K562 (cell line): ENCODE measurements around the gene TMEM132C. TPM values are rescaled to one million over a fixed set of nuclear protein-coding genes. Genes with fewer than 3 reads are reported as not detected.

Experiments
- ATAC-seq: fragments of 200-7000 bp; cut with Tn5 transposase; 3 replicates; pipeline ENCODE4 v1.9.1; 2020; ENCODE audit warnings: moderate library complexity
- BruUV-seq: library from RNA; stranded (reverse); fragments of 400-500 nt; replicated peaks from 2 replicates; lab custom pipeline; 2021; lab: Mats Ljungman, UMichigan
- CTCF ChIA-PET: fragments of 300-600 bp; formaldehyde crosslinking; extraction: SDS; loops from one replicate; lab custom pipeline; 2021; ENCODE audit warnings: low intra/inter-chr PET ratio; lab: Yijun Ruan, JAX
- POLR2A ChIA-PET: fragments of 300-600, 350-650 bp; sonication (Branson Sonifier 250); formaldehyde crosslinking; extraction: SDS; loops from one replicate; lab custom pipeline; 2021; ENCODE audit warnings: antibody characterized with exemption, inconsistent platforms; lab: Yijun Ruan, JAX
- DNase-seq, 4 experiments: peaks; one replicate each; pipeline versions ENCODE4 v3.0.0 to v3.0.0-alpha.2; 2011 to 2018; ENCODE audit warnings: low spot score in 3 of 4, mixed read lengths in 3 of 4; ENCODE audit errors: extremely low read depth in 1 of 4
- FAIRE-seq: peaks from 2 replicates; lab custom pipeline; 2011; peaks lifted over from hg19 to GRCh38; lab: Jason Lieb, UNC
- H2AFZ ChIP-seq: 2 replicates; pipeline ENCODE4 v1.6.0; 2011; ENCODE audit warnings: low read depth, low read length, control low read depth, inconsistent platforms
- H3K27ac ChIP-seq: fragments of 200-600 bp; 3 replicates; pipeline ENCODE4 v1.8.0; 2011; ENCODE audit warnings: low read depth, mild to moderate bottlenecking, control low read depth, inconsistent platforms, low read length, moderate library complexity, mixed read lengths; ENCODE audit errors: extremely low read depth
- H3K27me3 ChIP-seq, 2 experiments: fragments of 300-600 bp in 1 of 2; 2 replicates in 1 of 2; 3 replicates in 1 of 2; pipeline versions ENCODE4 v1.6.0 to v1.8.0; 2011; ENCODE audit warnings: inconsistent platforms in 2 of 2, low read length in 2 of 2, mild to moderate bottlenecking in 1 of 2, mixed read lengths in 1 of 2, moderate library complexity in 1 of 2; ENCODE audit not compliant: control insufficient read depth in 2 of 2, insufficient read depth in 2 of 2
- H3K36me3 ChIP-seq: fragments of 300-600 bp; 3 replicates; pipeline ENCODE4 v1.8.0; 2011; ENCODE audit warnings: mild to moderate bottlenecking, low read length, inconsistent platforms; ENCODE audit not compliant: control insufficient read depth, insufficient read depth
- H3K4me1 ChIP-seq, 2 experiments: fragments of 200-600 bp in 1 of 2; replicated peaks in 1 of 2; 2 replicates in 1 of 2; 3 replicates in 1 of 2; pipeline versions ENCODE4 v1.5.1 to v1.8.0; 2011; ENCODE audit warnings: inconsistent platforms in 2 of 2, low read length in 2 of 2, mild to moderate bottlenecking in 1 of 2, mixed read lengths in 1 of 2, moderate library complexity in 1 of 2; ENCODE audit not compliant: control insufficient read depth in 2 of 2, insufficient read depth in 2 of 2
- H3K4me2 ChIP-seq: 2 replicates; pipeline ENCODE4 v1.6.1; 2011; ENCODE audit warnings: low read length, control low read depth, inconsistent platforms, mixed read lengths; ENCODE audit not compliant: insufficient read depth
- H3K4me3 ChIP-seq: fragments of 200-600 bp; sonication (generic), shearing (Covaris generic); 2 replicates; pipeline ENCODE4 v1.5.1; 2016; ENCODE audit warnings: control low read depth, inconsistent platforms
- H3K79me2 ChIP-seq: fragments of 200-600 bp; 3 replicates; pipeline ENCODE4 v1.8.0; 2011; ENCODE audit warnings: low read length, inconsistent platforms; ENCODE audit not compliant: control insufficient read depth, insufficient read depth
- H3K9ac ChIP-seq, 2 experiments: 2 replicates each; pipeline versions ENCODE4 v1.6.0 to v1.6.1; 2011; ENCODE audit warnings: low read depth in 2 of 2, low read length in 2 of 2, control low read depth in 1 of 2, inconsistent platforms in 1 of 2, mild to moderate bottlenecking in 1 of 2, mixed read lengths in 1 of 2; ENCODE audit not compliant: insufficient read depth in 1 of 2
- H3K9me1 ChIP-seq: one replicate; pipeline ENCODE4 v1.6.0; 2011; ENCODE audit warnings: inconsistent platforms, mild to moderate bottlenecking, low read length, moderate library complexity; ENCODE audit not compliant: control insufficient read depth, insufficient read depth
- H3K9me3 ChIP-seq: replicated peaks from 2 replicates; pipeline ENCODE4 v1.5.1; 2011; ENCODE audit warnings: low read depth, low read length, inconsistent platforms; ENCODE audit not compliant: control insufficient read depth, insufficient read depth
- H4K20me1 ChIP-seq: replicated peaks from 2 replicates; pipeline ENCODE4 v1.6.1; 2011; ENCODE audit warnings: low read length, inconsistent platforms, mixed read lengths; ENCODE audit not compliant: control insufficient read depth, insufficient read depth
- GABPB2 ChIP-seq: fragments of 250-450 bp; sonication (Bioruptor Pico); conservative IDR thresholded peaks from 2 replicates; pipeline ENCODE4 v1.5.1; 2021; ENCODE audit warnings: mild to moderate bottlenecking
- ILF3 ChIP-seq: fragments of 450-650 bp; IDR thresholded peaks from 2 replicates; pipeline ENCODE4 v1.6.1; 2018; ENCODE audit warnings: antibody characterized with exemption, mild to moderate bottlenecking, moderate library complexity, borderline replicate concordance
- ZNF407 ChIP-seq: fragments of 450-650 bp; IDR thresholded peaks from 2 replicates; pipeline ENCODE4 v1.6.1; 2016; ENCODE audit warnings: low read depth
- WGBS: fragments of 100-300 bp; shearing (Covaris generic); methylation state at CpG from one replicate; pipeline ENCODE4 v1.1.6; 2016; ENCODE audit warnings: low coverage, mixed read lengths; ENCODE audit not compliant: insufficient coverage; ENCODE audit errors: missing lambda C conversion rate; 5-methylcytosine and 5-hydroxymethylcytosine counted together
- in situ Hi-C: fragments of 300-500 bp; cut with MboI; formaldehyde crosslinking; loops from 4 replicates; pipeline ENCODE4 v1.15.0; 2018; ENCODE audit warnings: inconsistent platforms, mixed read lengths
- intact Hi-C: fragments of 100-400 bp; cut with micrococcal nuclease; formaldehyde crosslinking; loops from 2 replicates; pipeline ENCODE4 v1.14.2; 2022
- polyA plus RNA-seq, 8 experiments: library from polyadenylated mRNA; depleted of rRNA in 4 of 8; stranded (reverse) in 5 of 8; unstranded in 3 of 8; fragments of >200 nt; fragmentation: Nextera tagmentation in 2 of 8; fragmentation: Illumina TruSeq in 1 of 8; extraction: Ambion mirVana in 2 of 8; extraction: Trizol in 1 of 8; gene quantifications; 2 replicates each; pipeline versions ENCODE4 v1.2.1 to v1.2.3, GENCODE V29; 2011 to 2014; ENCODE audit warnings: inconsistent platforms in 1 of 8, missing spikeins in 1 of 8
- total RNA-seq, 7 experiments: library from RNA; depleted of rRNA in 6 of 7; stranded (reverse); fragments of >200 nt in 6 of 7; fragmentation: Illumina TruSeq in 2 of 7; extraction: Trizol in 2 of 7; gene quantifications; 2 replicates each; pipeline versions ENCODE4 v1.2.1 to v1.2.3, GENCODE V29; 2011 to 2021; ENCODE audit warnings: low replicate concordance in 1 of 7

The TMEM132C gene
- total and polyA plus RNA-seq, 9 of the 15 experiments (the other 6 are each of a cell fraction or from before 2014, with no cell fraction given) = not detected

DNA sequence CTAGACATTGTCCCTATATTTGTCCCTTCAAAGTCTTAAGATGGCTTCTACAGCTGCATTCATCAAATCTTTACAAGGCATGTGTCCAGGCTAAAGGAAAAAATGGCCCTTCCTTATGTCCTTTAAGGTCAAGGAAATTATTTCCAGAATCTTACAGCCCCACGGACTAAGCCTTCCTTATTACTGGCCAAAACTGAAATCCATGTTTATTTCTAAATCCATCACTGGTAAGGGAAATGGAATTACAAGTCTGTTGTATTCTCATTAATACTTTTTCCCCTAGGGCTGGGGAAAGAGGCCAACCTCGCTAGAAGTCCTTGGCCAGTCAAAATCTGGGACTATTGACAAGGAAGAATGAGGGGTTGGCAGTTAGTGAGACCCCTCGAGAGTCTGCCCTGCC lies 252.5 kb downstream of the TMEM132C start:
- H3K4me1 ChIP-seq = no peaks in the 10 kb centered on the region
- CTCF ChIA-PET = no interaction called here
- intact Hi-C loops = no loop called here
- TF ChIP-seq GABPB2 (CRISPR knock-in tag) (no peak), ILF3 (no peak), ZNF407 (no peak)
- TF ChIP-seq, all 486 proteins: peak for 0
- ATAC-seq = no peak
- no peak for DNase-seq
- Histone ChIP-seq H3K27ac (no peak overlapping the region), H2AFZ (no peak overlapping the region), H3K9me3 (no peaks in the 10 kb centered on the region), H3K79me2 (no peaks in the 10 kb centered on the region), H4K20me1 (no peaks in the 10 kb centered on the region), H3K27me3 (peaks cover 0 to 11% of the 10 kb centered on the region in 2 experiments; a peak in 1 of 5 replicates), H3K9ac (no peak overlapping the region), H3K9me1 (no peaks in the 10 kb centered on the region), H3K36me3 (no peaks in the 10 kb centered on the region), H3K4me3 (no peak overlapping the region), H3K4me2 (no peak overlapping the region)
- no peak for FAIRE-seq
- no TSS peak for BruUV-seq
- POLR2A ChIA-PET = no interaction called here
- 0% methylated on average over 3 of the region's 3 CpGs for WGBS
- in situ Hi-C loops = no loop called here
